ENCODE data around the gene PLA2G2E.

DNA sequence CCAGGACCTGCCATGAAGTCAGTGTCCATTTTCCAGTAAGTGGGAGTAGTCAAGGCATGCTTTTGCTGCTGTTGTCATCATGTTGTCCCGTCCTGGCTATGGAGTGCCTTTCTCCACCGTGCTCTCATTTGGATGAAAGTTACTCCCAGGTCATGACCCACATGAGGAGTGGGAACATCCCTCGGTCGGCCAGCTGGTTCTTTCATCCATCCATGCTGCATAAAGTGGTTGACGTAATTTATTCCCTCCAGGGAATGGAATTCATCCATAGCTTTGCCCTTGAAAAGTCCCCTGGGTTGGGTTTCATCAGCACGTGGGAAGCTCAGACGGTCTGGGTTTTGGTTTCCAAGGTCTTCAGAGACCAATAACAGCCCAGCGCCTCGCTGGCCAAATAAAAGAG, 44.4 kb upstream of the PLA2G2E start:
- TF ChIP-seq EP300 (IDR thresholded peaks at IDR 0.05) (no peak), POLR2AphosphoS5 (IDR thresholded peaks at IDR 0.05) (no peak)
- TF ChIP-seq, protein P1, sequence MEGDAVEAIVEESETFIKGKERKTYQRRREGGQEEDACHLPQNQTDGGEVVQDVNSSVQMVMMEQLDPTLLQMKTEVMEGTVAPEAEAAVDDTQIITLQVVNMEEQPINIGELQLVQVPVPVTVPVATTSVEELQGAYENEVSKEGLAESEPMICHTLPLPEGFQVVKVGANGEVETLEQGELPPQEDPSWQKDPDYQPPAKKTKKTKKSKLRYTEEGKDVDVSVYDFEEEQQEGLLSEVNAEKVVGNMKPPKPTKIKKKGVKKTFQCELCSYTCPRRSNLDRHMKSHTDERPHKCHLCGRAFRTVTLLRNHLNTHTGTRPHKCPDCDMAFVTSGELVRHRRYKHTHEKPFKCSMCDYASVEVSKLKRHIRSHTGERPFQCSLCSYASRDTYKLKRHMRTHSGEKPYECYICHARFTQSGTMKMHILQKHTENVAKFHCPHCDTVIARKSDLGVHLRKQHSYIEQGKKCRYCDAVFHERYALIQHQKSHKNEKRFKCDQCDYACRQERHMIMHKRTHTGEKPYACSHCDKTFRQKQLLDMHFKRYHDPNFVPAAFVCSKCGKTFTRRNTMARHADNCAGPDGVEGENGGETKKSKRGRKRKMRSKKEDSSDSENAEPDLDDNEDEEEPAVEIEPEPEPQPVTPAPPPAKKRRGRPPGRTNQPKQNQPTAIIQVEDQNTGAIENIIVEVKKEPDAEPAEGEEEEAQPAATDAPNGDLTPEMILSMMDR (IDR thresholded peaks at IDR 0.05) = no peak

All from upper lobe of left lung (tissue), 4 donors.